Gastrocnemius medialis (tissue), 4 donors: Measurements from ENCODE around the gene FAM111B. TPM values are rescaled to one million over a fixed set of nuclear protein-coding genes. Genes with fewer than 3 reads are reported as not detected.
"Not testable (repeated sequence)": the region's sequence is repeated elsewhere in the genome, so short reads cannot be mapped to it uniquely, and the experiment has no call there.

Source experiments
- ATAC-seq, 2 donors: fragments of 150-250 bp; one replicate each; pipeline ENCODE4 v1.9.1; 2016
- DNase-seq, 2 donors: peaks; one replicate each; pipeline ENCODE4 v3.0.0-alpha.2; 2019
- H3K27ac ChIP-seq, 4 donors: fragments of 200-600 bp; sonication (generic); 1 replicate in 1 of 4; 2 replicates in 3 of 4; pipeline ENCODE4 v1.5.1; 2016 to 2018; ENCODE audit warnings: mild to moderate bottlenecking in 2 of 4, moderate library complexity in 1 of 4
- H3K27me3 ChIP-seq, 3 donors: fragments of 200-600 bp; sonication (generic) in 2 of 3; 1 replicate in 1 of 3; 2 replicates in 2 of 3; pipeline versions ENCODE4 v1.5.1 to v1.6.0; 2016 to 2019; ENCODE audit warnings: mild to moderate bottlenecking in 1 of 3, moderate library complexity in 1 of 3
- H3K36me3 ChIP-seq, 2 donors: fragments of 200-600 bp; sonication (generic) in 1 of 2; one replicate each; pipeline ENCODE4 v1.5.1; 2017 to 2018
- H3K4me1 ChIP-seq, 2 donors: fragments of 200-600 bp; sonication (generic) in 1 of 2; one replicate each; pipeline ENCODE4 v1.5.1; 2016 to 2017; ENCODE audit warnings: mild to moderate bottlenecking in 2 of 2
- H3K4me3 ChIP-seq, 4 donors: fragments of 200-600 bp; sonication (generic) in 3 of 4; 1 replicate in 1 of 4; 2 replicates in 3 of 4; pipeline ENCODE4 v1.5.1; 2016 to 2019; ENCODE audit warnings: mild to moderate bottlenecking in 2 of 4
- H3K9me3 ChIP-seq, 3 donors: fragments of 200-600 bp; sonication (generic) in 2 of 3; 1 replicate in 1 of 3; 2 replicates in 2 of 3; pipeline ENCODE4 v1.5.1; 2016 to 2019
- POLR2A ChIP-seq, 2 donors: fragments of 450-650 bp; IDR thresholded peaks; one replicate each; pipeline ENCODE4 v1.6.1; 2017; ENCODE audit warnings: antibody characterized with exemption in 2 of 2, mild to moderate bottlenecking in 2 of 2, moderate library complexity in 2 of 2
- in situ Hi-C, 4 donors: fragments of 200-750 bp; cut with MboI; loops; one replicate each; pipeline versions ENCODE4 v1.15.0 to v1.8.0; 2017; ENCODE audit warnings: low sequenced_read_pairs in 4 of 4
- intact Hi-C: fragments of 100-400 bp; cut with DNase I; formaldehyde crosslinking; loops from one replicate; pipeline ENCODE4 v1.15.1; 2023; ENCODE audit warnings: low total_unique reads
- total RNA-seq, 4 donors: library from RNA; depleted of rRNA; stranded (reverse); fragments of >200 nt; gene quantifications; one replicate each; pipeline versions ENCODE4 v1.1.0 to v1.2.3, GENCODE V29; 2016
- TF ChIP-seq, protein P1 (sequence below), 5 experiments: fragments of 450-650 bp in 3 of 5; fragments of 200-600 bp in 2 of 5; sonication (generic) in 2 of 5; IDR thresholded peaks in 4 of 5; conservative IDR thresholded peaks in 1 of 5; 1 replicate in 4 of 5; 2 replicates in 1 of 5; pipeline ENCODE4 v1.5.1; 2016 to 2019; ENCODE audit warnings: antibody characterized with exemption in 5 of 5, mild to moderate bottlenecking in 3 of 5, moderate library complexity in 3 of 5

FAM111B gene
- total RNA-seq, 4 donors from 2014 or later = 0.31 TPM; not detected in 3

DNA sequence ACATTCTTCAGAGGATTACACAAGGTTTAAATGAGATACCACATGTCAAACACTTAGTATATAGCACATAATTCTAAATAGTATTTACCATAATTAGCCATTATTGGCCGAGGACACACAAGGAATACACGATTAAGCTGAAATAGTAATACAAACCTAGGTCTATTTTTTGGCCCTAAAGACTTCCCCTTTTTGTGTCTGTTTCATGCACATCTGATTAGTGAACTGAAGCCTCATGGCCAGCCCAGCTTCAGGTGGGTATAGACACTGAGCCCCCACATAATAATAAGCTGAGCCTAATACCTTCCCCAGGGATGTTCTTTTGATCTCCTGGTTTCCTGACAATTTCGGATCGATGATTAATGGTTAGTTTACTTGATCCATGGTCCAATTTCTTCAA is 18.9 kb upstream of the FAM111B start:
- in situ Hi-C loops (no loop called here), intact Hi-C loops (no loop called here)
- ATAC-seq (no peak), DNase-seq (no peak)
- Histone ChIP-seq H3K9me3 (no peaks in the 10 kb centered on the region), H3K4me3 (no peak overlapping the region), H3K4me1 (no peaks in the 10 kb centered on the region), H3K27ac (no peak overlapping the region), H3K36me3 (no peaks in the 10 kb centered on the region), H3K27me3 (no peaks in the 10 kb centered on the region)
- no peak for TF ChIP-seq POLR2A (IDR thresholded peaks at IDR 0.05)
- TF ChIP-seq, protein P1, sequence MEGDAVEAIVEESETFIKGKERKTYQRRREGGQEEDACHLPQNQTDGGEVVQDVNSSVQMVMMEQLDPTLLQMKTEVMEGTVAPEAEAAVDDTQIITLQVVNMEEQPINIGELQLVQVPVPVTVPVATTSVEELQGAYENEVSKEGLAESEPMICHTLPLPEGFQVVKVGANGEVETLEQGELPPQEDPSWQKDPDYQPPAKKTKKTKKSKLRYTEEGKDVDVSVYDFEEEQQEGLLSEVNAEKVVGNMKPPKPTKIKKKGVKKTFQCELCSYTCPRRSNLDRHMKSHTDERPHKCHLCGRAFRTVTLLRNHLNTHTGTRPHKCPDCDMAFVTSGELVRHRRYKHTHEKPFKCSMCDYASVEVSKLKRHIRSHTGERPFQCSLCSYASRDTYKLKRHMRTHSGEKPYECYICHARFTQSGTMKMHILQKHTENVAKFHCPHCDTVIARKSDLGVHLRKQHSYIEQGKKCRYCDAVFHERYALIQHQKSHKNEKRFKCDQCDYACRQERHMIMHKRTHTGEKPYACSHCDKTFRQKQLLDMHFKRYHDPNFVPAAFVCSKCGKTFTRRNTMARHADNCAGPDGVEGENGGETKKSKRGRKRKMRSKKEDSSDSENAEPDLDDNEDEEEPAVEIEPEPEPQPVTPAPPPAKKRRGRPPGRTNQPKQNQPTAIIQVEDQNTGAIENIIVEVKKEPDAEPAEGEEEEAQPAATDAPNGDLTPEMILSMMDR (IDR thresholded peaks at IDR 0.05 in 4 of 5, conservative IDR thresholded peaks at IDR 0.05 in 1 of 5) = no peak

DNA sequence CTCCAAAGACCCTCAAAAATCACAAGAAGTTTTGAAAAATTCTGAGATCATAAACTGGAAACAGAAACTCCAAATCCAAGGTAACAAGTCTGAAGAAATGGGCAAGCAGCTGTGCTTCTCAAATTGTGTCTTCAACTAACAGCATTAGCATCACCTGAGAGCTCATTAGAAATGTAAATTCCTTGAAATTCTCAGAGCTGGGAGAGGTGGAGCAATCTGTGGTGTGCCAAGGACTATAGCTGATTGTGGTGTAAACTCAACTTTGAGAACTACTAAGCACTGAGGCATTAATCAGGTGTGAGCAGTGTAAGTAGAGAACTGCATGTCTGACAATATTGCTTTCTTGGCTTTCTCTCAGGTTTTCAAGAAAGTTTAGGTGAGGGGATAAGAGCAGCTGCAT is 13.5 kb upstream of the FAM111B start:
- H3K9me3 ChIP-seq, H3K4me3 ChIP-seq, H3K27me3 ChIP-seq, H3K27ac ChIP-seq, intact Hi-C loops, H3K36me3 ChIP-seq, DNase-seq, H3K4me1 ChIP-seq, ATAC-seq: not testable (repeated sequence)
- in situ Hi-C loops = loop anchor here in 1 of 4 donors (10.0 kb wide), 1 partner anchor 61 kb away; no protein-coding TSS in a partner anchor

DNA sequence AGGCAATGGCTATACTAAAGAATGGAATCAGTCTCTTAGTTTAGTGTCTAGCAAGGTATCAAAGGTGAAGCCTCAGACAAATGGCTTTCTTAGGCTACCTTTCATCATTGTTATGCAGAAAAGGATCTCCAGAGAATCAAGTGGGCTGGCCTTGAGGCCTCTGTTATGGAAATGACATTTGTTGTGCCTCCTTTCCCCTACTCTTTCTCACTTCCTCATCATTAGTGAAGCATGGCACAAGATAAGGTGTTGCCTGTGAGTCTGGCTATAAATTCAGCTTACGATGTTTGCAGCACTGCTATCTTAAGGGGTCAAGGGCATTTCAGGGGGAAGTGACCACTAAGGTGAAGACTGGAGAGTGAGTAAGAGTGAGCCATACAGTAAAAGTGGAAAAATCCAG is 11.8 kb upstream of the FAM111B start:
- H3K4me3 ChIP-seq, H3K4me1 ChIP-seq, ATAC-seq, H3K27ac ChIP-seq, H3K36me3 ChIP-seq, DNase-seq, H3K9me3 ChIP-seq, H3K27me3 ChIP-seq, intact Hi-C loops: not testable (repeated sequence)
- in situ Hi-C loops = loop anchor here in 1 of 4 donors (10.0 kb wide), 1 partner anchor 60 kb away; no protein-coding TSS in a partner anchor

DNA sequence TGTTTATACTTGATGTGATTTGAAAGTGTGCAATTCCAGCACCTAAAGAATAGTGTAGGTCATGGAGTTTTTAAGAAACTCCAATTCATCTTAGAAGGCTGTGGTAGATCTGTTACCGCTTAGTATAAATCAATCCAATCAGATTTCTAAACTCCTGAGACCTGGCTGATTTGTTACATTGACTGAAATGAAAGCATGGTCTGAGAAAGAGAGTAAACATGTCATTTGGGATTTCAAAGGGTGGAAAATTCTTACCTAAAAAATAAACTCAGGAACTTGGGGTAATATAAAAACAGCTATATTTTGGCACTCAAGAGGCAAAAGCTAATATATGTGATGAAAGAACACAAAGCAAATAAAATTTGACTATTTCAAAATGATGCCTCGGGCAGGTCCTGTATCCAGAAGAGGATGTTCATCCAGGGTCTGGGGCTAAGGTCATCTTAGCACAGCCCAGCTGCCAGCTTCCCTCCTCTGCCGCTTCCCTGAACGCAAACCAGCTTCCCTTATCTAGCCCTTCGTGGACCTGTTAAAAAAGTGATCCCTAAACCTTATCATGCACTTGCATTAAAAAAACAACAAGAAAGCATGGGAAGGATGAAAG is 11.0 kb upstream of the FAM111B start:
- H3K36me3 ChIP-seq, H3K4me1 ChIP-seq, ATAC-seq, DNase-seq, H3K9me3 ChIP-seq, H3K27me3 ChIP-seq, H3K27ac ChIP-seq, H3K4me3 ChIP-seq, intact Hi-C loops: not testable (repeated sequence)
- in situ Hi-C loops = loop anchor here in 1 of 4 donors (10.0 kb wide), 1 partner anchor 59 kb away; no protein-coding TSS in a partner anchor

DNA sequence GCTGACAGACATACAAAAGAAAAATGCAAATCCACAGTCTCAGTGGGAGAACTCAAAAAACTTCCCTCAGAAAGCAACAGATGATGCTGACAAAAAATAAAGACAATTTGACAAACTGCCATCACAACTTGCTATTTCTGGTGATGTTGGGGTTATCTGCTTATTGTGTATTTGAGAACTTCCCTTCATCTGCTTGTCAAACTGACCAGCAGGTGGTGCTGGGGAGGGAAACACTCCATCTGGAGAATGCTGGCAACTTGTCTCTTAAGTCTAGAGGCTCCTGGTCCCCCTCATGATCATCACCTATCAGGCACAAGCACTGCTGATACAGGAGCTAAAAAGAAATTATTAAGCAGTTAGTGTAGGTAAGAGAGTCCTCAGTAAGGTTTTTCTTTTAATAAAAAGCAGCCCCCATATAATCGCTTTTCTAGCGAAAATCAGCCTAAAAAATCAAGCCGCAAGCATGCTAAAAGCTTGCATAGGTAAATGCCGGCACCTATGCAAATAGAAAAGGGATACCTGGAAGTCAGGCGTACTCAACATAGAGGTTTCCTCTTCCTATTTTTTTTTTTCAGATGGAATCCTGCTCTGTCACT is 9.8 kb upstream of the FAM111B start:
- Histone ChIP-seq H3K27me3 (peaks cover under 1 to 10% (median 4%) of the 10 kb centered on the region in 3 donors), H3K27ac (no peak overlapping the region), H3K9me3 (no peaks in the 10 kb centered on the region), H3K4me3 (no peak overlapping the region), H3K36me3 (no peaks in the 10 kb centered on the region), H3K4me1 (no peaks in the 10 kb centered on the region)
- TF ChIP-seq, protein P1 (IDR thresholded peaks at IDR 0.05 in 4 of 5, conservative IDR thresholded peaks at IDR 0.05 in 1 of 5) = peak in 4 of 5 experiments; percentile 9 to 51 (median 41)
- TF ChIP-seq POLR2A (IDR thresholded peaks at IDR 0.05) = no peak
- intact Hi-C loops (loop anchor here (1.0 kb wide), 1 partner anchor 39 kb away; no protein-coding TSS in a partner anchor), in situ Hi-C loops (loop anchor here in 1 of 4 donors (10.0 kb wide), 1 partner anchor 58 kb away; no protein-coding TSS in a partner anchor)
- DNase-seq (no peak), ATAC-seq (no peak)

DNA sequence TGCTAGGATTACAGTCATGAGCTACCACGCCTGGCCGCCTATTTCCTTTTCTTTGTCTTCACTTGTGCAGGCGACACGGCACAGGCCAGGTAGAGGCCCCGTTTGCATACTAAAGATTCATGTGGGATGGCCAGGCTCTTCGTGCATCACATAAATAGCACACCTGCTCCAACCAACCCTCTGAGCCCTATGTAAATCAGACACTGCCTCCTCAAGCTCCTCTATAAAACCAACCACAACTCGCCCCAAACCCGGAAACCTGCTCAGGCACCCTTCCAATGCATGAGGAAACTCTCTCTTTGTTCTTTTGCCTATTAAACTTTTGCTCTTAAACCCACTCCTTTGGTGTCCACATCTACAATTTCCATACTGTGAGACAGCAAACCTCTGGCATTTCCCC is 9.1 kb upstream of the FAM111B start:
- in situ Hi-C loops (loop anchor here in 1 of 4 donors (10.0 kb wide), 1 partner anchor 57 kb away; no protein-coding TSS in a partner anchor), intact Hi-C loops (loop anchor here (1.0 kb wide), 1 partner anchor 38 kb away; no protein-coding TSS in a partner anchor)
- H3K36me3 ChIP-seq, H3K4me3 ChIP-seq, H3K4me1 ChIP-seq, ATAC-seq, DNase-seq, H3K27ac ChIP-seq, H3K9me3 ChIP-seq: not testable (repeated sequence)
- peaks cover 8 to 17% (median 8%) of the 10 kb centered on the region in 3 donors for H3K27me3 ChIP-seq
